ENCODE results near the gene GRB10. TPM values are rescaled to one million over a fixed set of nuclear protein-coding genes. Genes with fewer than 3 reads are reported as not detected.

The GRB10 gene
- total RNA-seq, 4 donors from 2014 or later, result 33.9 to 72.6 (median 41.8) TPM

- Histone ChIP-seq H3K36me3 (no peaks in the 10 kb centered on the region), H3K9me3 (no peaks in the 10 kb centered on the region), H3K27me3 (no peaks in the 10 kb centered on the region), H3K4me1 (peaks cover 0 to 18% of the 10 kb centered on the region in 2 donors), H3K4me3 (no peak overlapping the region), H3K27ac (peak overlapping the region in 1 of 2 donors; percentile 6)
- TF ChIP-seq POLR2A (IDR thresholded peaks at IDR 0.05), result no peak
- no peak for TF ChIP-seq CTCF (IDR thresholded peaks at IDR 0.05)
- intact Hi-C loops (cut with DNase I; ENCODE audit: low total_unique reads), result no loop called here
- no peak for DNase-seq
Observed at GRCh38 chr7:50664461-50664922, 118.2 kb downstream of the GRB10 start.

GRCh38 chr7:50663396-50664102, 119.1 kb downstream of the GRB10 start:
- TF ChIP-seq CTCF (IDR thresholded peaks at IDR 0.05), result no peak
- no peak for TF ChIP-seq POLR2A (IDR thresholded peaks at IDR 0.05)
- Histone ChIP-seq H3K9me3 (no peaks in the 10 kb centered on the region), H3K27ac (no peak overlapping the region), H3K4me3 (no peak overlapping the region), H3K36me3 (no peaks in the 10 kb centered on the region), H3K27me3 (no peaks in the 10 kb centered on the region), H3K4me1 (peaks cover 0 to 17% of the 10 kb centered on the region in 2 donors)
- intact Hi-C loops (cut with DNase I; ENCODE audit: low total_unique reads), result no loop called here
- no peak for DNase-seq

GRCh38 chr7:50662996-50663395, 119.7 kb downstream of the GRB10 start:
- intact Hi-C loops (cut with DNase I; ENCODE audit: low total_unique reads), result no loop called here
- DNase-seq, result no peak

GRCh38 chr7:50662041-50662694, 120.5 kb downstream of the GRB10 start:
- H3K9me3 ChIP-seq, result no peaks in the 10 kb centered on the region
- H3K36me3 ChIP-seq, result no peaks in the 10 kb centered on the region
- no peak for TF ChIP-seq CTCF (IDR thresholded peaks at IDR 0.05)
- peaks cover 4 to 7% of the 10 kb centered on the region in 2 donors for H3K4me1 ChIP-seq
- H3K27ac ChIP-seq, result peak overlapping the region in 1 of 2 donors; percentile 14
- no peaks in the 10 kb centered on the region for H3K27me3 ChIP-seq
- DNase-seq, result no peak
- H3K4me3 ChIP-seq, result no peak overlapping the region
- intact Hi-C loops (cut with DNase I; ENCODE audit: low total_unique reads), result no loop called here

More at GRCh38 chr7:50662996-50663395, 119.7 kb downstream of the GRB10 start:
- Histone ChIP-seq H3K4me3 (no peak overlapping the region), H3K27me3 (no peaks in the 10 kb centered on the region), H3K9me3 (no peaks in the 10 kb centered on the region), H3K36me3 (no peaks in the 10 kb centered on the region), H3K4me1 (peaks cover 4 to 11% of the 10 kb centered on the region in 2 donors), H3K27ac (no peak overlapping the region)
- TF ChIP-seq CTCF (IDR thresholded peaks at IDR 0.05) (no peak), POLR2A (IDR thresholded peaks at IDR 0.05) (no peak)

All from uterus (tissue), 4 donors.